Suprapubic skin (tissue), 3 donors: ENCODE results near the gene THSD1.
"Not testable (repeated sequence)": the region's sequence is repeated elsewhere in the genome, so short reads cannot be mapped to it uniquely, and the experiment has no call there.

Source experiments
- POLR2A ChIP-seq, 2 donors: fragments of 450-650 bp; IDR thresholded peaks; one replicate each; pipeline ENCODE4 v1.6.1; 2017; ENCODE audit warnings: antibody characterized with exemption in 2 of 2, mild to moderate bottlenecking in 2 of 2, moderate library complexity in 2 of 2
- TF ChIP-seq, protein P1 (sequence below), 2 donors: fragments of 200-600 bp in 1 of 2; fragments of 450-650 bp in 1 of 2; sonication (generic) in 1 of 2; IDR thresholded peaks; one replicate each; pipeline ENCODE4 v1.5.1; 2016 to 2019; ENCODE audit warnings: antibody characterized with exemption in 2 of 2, mild to moderate bottlenecking in 1 of 2, moderate library complexity in 1 of 2

- TF ChIP-seq, protein P1, sequence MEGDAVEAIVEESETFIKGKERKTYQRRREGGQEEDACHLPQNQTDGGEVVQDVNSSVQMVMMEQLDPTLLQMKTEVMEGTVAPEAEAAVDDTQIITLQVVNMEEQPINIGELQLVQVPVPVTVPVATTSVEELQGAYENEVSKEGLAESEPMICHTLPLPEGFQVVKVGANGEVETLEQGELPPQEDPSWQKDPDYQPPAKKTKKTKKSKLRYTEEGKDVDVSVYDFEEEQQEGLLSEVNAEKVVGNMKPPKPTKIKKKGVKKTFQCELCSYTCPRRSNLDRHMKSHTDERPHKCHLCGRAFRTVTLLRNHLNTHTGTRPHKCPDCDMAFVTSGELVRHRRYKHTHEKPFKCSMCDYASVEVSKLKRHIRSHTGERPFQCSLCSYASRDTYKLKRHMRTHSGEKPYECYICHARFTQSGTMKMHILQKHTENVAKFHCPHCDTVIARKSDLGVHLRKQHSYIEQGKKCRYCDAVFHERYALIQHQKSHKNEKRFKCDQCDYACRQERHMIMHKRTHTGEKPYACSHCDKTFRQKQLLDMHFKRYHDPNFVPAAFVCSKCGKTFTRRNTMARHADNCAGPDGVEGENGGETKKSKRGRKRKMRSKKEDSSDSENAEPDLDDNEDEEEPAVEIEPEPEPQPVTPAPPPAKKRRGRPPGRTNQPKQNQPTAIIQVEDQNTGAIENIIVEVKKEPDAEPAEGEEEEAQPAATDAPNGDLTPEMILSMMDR (IDR thresholded peaks at IDR 0.05), result not testable (repeated sequence)
- not testable (repeated sequence) for TF ChIP-seq POLR2A (IDR thresholded peaks at IDR 0.05)
These were observed 1.5 kb upstream of the THSD1 start for GRCh38 chr13:52407436-52407835.
